Neural cell (in vitro differentiated cells): ENCODE results near the gene PRKCZ.

Experiments
- EP300 ChIP-seq: fragments of 450-650 bp; conservative IDR thresholded peaks from 2 replicates; pipeline ENCODE4 v1.6.1; 2014; ENCODE audit warnings: antibody characterized with exemption, mild to moderate bottlenecking, moderate library complexity; ENCODE audit not compliant: poor library complexity, severe bottlenecking
- MXI1 ChIP-seq: fragments of 450-650 bp; conservative IDR thresholded peaks from 2 replicates; pipeline ENCODE4 v1.6.1; 2014; ENCODE audit warnings: antibody characterized with exemption, mild to moderate bottlenecking; ENCODE audit not compliant: poor library complexity, severe bottlenecking
- POLR2AphosphoS5 ChIP-seq: IDR thresholded peaks from 2 replicates; pipeline ENCODE4 v1.6.1; 2012
- TF ChIP-seq, protein P1 (sequence below): IDR thresholded peaks from 2 replicates; pipeline ENCODE4 v1.6.1; 2012; ENCODE audit warnings: borderline replicate concordance
- TF ChIP-seq, protein P2 (sequence below): fragments of 450-650 bp; IDR thresholded peaks from 2 replicates; pipeline ENCODE4 v1.5.1; 2014; ENCODE audit warnings: antibody characterized with exemption, mild to moderate bottlenecking, moderate library complexity; ENCODE audit not compliant: poor library complexity, severe bottlenecking

DNA sequence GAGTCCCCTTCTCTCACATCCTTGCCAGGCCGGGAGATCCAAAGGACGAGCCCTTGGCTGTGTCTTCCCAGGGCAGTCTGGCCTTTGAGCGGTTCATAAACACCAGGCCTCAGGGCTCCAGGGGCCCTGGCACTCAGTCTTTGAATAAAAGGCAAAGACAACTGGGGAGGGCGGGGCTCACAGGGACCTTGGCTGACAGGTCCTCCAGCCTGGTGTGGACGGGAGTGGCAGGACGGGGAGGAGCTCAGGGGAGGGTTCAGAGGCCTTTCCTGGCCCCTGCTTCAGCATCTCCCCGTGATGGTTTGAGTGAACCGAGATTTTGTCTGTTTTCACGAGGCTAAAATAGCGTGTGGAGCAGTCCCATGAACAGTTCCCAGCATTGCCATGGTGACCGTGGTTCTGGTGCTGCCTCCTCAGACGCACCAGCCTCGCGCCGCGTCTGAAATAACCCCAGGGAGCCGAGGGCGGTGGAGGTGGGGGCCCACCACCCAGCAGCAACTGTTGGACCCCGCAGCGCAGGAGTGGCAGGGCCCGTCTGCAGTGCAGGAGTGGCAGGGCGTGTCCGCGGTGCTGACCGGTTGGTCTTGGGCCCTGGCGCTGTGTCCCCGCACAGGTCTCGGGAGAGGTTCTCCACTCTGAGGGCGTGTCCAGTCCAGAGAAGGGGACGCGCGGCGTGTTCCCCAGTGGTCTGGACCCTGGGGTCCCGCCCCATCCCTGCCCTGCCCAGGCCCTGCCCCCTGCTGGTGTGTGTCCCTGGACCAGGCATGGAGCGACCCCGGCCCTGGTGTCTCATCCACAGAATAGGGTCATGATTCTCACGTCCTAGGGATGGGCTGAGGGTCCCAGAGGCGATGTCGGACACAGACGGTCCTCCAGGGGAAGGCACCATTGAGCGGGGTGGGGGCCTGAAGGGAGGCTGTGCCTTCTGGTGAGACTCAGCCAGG is 7.1 kb upstream of the PRKCZ start:
- no peak for TF ChIP-seq MXI1
- TF ChIP-seq, protein P1, sequence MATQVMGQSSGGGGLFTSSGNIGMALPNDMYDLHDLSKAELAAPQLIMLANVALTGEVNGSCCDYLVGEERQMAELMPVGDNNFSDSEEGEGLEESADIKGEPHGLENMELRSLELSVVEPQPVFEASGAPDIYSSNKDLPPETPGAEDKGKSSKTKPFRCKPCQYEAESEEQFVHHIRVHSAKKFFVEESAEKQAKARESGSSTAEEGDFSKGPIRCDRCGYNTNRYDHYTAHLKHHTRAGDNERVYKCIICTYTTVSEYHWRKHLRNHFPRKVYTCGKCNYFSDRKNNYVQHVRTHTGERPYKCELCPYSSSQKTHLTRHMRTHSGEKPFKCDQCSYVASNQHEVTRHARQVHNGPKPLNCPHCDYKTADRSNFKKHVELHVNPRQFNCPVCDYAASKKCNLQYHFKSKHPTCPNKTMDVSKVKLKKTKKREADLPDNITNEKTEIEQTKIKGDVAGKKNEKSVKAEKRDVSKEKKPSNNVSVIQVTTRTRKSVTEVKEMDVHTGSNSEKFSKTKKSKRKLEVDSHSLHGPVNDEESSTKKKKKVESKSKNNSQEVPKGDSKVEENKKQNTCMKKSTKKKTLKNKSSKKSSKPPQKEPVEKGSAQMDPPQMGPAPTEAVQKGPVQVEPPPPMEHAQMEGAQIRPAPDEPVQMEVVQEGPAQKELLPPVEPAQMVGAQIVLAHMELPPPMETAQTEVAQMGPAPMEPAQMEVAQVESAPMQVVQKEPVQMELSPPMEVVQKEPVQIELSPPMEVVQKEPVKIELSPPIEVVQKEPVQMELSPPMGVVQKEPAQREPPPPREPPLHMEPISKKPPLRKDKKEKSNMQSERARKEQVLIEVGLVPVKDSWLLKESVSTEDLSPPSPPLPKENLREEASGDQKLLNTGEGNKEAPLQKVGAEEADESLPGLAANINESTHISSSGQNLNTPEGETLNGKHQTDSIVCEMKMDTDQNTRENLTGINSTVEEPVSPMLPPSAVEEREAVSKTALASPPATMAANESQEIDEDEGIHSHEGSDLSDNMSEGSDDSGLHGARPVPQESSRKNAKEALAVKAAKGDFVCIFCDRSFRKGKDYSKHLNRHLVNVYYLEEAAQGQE: no peak
- TF ChIP-seq, protein P2, sequence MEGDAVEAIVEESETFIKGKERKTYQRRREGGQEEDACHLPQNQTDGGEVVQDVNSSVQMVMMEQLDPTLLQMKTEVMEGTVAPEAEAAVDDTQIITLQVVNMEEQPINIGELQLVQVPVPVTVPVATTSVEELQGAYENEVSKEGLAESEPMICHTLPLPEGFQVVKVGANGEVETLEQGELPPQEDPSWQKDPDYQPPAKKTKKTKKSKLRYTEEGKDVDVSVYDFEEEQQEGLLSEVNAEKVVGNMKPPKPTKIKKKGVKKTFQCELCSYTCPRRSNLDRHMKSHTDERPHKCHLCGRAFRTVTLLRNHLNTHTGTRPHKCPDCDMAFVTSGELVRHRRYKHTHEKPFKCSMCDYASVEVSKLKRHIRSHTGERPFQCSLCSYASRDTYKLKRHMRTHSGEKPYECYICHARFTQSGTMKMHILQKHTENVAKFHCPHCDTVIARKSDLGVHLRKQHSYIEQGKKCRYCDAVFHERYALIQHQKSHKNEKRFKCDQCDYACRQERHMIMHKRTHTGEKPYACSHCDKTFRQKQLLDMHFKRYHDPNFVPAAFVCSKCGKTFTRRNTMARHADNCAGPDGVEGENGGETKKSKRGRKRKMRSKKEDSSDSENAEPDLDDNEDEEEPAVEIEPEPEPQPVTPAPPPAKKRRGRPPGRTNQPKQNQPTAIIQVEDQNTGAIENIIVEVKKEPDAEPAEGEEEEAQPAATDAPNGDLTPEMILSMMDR: no peak
- TF ChIP-seq POLR2AphosphoS5: no peak
- TF ChIP-seq EP300: no peak
